ENCODE measurements around the gene LIAS.
A peak's percentile ranks its signal among the peaks of the same experiment; 100 is the strongest.
"Not testable (repeated sequence)": the region's sequence is repeated elsewhere in the genome, so short reads cannot be mapped to it uniquely, and the experiment has no call there.

Gene LIAS

DNA sequence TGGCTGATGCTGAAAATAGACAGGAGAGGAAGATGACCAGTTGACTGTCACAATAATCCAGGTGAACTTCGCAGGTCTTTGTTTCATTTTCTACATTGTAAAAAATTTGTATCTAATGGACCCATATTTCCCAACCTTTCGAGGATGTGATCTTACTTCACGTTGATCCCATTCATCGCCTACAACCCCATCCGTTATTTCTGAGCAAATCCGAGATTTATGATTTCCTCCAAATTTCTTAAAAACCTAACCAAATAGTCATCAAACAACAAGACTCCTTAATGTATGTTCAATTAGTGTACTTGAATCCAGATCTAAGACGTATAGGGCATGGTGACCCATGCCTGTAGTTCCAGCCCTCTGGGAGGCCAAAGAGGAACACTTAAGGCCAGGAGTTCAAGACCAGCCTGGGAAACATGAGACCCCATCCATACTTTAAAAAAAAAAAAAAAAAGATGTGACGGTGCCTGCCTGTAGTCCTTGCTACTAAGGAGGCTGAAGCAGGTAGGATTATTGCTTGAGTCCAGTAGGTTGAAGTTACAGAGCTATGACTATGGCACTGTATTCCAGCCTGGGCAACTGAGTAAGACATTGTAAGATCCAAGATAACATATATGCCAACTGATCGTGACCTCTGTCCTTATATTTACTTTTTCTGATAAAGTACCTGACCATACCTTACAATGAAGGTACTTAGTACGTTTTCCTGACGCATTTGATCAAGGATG is 5.8 kb upstream of the LIAS start:
- DNase-seq (ENCODE audit: low spot score) = no peak

DNA sequence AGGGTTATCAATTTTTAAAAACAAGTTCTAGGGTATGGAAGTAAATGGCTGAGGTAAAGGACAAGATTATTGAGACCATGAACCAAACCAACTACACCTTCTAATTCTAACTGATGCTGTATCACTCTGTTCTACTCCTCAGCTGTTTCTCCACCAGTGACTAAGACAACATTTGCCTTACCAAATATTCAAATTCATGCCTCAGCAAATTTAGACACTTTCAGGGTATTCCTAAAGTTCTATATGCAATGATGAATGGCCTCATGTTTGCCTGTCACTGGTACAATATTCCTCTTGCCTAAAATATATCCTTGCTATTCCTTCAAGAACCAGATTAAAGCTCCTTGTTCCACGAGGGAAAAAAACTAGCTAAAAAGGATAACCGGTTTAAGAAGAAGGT is 5.1 kb upstream of the LIAS start:
- DNase-seq (ENCODE audit: low spot score) = no peak

DNA sequence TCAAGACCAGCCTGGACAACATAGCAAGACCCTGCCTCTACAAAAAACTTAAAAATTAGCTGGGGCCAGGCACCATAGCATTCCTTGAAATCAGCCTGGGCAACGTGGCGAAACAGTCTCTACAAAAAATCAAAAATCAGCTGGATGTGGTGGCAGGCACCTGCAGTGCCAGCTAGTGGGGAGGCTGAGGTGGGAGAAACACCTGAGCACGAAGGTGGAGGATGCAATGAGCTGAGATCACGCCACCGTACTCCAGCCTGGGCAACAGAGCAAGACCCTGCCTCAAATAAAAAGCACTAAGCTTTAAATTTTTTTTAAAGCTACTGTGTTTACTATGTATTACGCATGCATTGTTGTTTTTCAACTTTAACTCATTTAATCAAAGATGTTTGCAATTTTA is 3.4 kb upstream of the LIAS start:
- DNase-seq (ENCODE audit: low spot score) = no peak

DNA sequence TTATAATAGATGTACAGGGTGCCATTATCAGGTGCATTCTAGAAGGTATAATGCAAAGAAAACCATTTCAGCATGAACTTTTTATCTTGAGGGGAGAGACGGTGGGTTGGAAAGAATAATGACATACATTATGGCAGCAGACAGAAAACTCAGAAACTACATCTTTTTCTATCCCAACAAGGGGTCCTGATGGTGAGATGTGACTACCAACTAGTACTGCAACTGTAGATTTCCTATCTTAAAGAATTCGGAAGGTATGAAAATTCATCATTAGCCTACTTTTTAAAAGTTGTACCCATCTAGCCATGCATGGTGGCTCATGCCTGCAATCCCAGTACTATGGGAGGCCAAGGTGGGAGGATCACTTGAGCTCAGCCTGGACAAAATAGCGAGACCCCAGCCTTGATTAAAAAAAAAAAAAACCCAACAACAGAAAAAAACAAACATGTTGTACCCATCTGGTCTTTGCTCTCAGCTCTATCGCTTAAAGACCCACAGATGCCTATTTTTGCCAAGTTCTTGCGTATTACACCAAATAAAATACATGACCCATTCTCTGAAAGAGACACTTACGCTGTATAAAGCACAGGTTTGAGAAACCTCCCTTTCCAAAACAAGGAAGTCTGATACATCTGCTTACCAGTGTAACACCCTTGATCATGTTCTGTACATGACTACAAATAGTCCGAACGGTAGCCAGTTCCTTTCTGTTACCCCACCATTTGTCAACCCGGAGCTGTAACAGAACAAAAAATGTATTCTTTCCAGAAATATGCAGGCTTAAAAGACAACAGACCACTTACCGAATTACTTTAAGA is 1.7 kb upstream of the LIAS start:
- no peak for DNase-seq (ENCODE audit: low spot score)

DNA sequence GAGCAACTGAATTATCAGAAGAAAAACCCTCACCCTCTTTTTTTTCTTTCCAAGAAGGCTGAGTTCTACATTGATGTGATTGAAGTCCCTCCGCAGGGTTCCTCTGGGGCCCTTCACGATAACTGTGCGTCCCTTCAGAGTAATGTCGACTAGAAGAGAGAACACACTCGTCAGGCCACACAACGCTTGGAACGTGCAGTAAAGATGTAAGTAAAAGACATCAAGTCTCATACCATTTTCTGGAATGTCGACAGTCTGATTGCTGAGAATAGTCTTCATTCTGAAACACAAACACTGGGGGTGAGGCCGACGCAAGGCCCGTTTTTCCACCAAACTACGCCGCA is 723 bp upstream of the LIAS start:
- not testable (repeated sequence) for DNase-seq (ENCODE audit: low spot score)

DNA sequence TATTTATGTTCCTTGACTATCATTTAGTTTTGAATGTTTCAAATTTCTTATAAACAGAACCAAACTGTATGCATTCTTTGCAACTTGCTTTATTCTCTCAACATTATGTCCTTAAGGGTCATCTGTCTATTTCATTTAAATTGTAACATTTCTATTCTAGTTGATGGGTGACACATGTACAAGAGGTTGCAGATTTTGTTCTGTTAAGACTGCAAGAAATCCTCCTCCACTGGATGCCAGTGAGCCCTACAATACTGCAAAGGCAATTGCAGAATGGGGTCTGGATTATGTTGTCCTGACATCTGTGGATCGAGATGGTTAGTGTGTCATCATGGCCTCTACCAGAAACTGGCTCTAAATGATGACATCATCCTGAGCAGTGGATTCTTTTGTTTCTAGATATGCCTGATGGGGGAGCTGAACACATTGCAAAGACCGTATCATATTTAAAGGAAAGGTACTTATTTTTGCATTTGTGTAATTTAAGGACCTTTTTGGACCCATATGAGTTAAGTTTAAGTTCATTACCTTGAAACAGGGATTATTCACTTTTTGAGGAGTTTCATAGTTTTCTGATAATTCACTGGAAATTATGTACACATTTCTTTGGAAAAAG is 6.1 kb downstream of the LIAS start:
- peak; percentile 36 for DNase-seq (ENCODE audit: low spot score)

DNA sequence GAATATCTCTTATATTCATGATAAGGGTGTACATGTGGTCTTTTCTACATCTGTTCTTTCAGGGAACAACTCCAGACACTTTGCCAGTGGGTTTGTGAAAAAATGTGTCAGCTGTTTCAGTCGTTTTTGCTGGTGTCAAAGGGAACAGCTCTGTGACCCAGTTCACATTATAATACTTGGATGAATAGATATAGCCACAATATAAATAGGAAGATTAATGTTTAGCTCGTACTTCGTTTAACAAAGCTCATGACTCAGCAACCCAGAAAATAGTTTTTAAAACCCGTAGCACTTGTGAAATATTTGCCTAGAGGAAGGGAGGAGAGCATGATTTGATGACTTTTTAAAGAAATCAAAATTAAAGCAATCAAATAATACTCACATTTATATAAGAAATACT is 7.9 kb downstream of the LIAS start:
- no peak for DNase-seq (ENCODE audit: low spot score)

DNA sequence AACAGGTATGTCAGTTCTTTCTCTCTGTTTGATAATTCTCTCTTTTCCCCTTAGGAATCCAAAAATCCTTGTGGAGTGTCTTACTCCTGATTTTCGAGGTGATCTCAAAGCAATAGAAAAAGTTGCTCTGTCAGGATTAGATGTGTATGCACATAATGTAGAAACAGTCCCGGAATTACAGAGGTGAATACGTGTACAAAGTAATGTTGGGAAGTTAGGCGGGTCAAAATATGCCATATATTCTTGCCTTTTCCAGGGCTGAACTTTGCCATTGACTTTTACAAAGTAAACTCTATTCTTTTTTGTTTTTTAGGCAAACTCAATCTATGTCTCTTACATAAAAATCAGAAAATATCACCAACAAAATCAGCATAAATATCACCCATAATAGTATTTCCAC is 8.6 kb downstream of the LIAS start:
- DNase-seq (ENCODE audit: low spot score) = no peak

DNA sequence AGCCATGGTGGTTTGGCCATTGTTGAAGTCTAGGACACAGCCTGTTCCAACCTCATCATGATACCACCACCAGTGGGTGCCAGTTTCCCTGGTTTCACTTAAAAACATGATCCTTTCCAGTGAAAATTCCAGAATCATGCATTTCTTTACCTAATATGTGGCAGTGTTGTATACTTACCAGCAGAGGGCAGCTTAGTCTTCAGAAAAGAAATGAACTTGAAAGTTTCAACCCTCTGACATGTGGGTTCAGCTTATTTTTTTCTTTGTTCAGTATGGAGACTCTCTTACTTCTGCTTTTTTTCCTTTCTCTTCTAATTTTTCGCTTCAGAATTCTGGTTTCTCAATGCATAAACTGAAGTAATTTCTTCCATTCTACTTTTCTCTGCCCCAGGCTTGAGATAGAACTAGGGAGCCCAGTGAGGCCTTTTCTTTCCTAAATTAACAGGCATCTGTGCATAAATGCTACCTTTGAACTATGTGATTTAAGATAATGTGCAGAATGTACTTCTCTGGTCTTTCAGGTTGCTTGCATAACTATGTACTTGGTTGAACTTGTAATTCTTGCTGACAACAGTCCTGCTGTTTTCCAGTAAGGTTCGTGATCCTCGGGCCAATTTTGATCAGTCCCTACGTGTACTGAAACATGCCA is 10.7 kb downstream of the LIAS start:
- peak; percentile 95 for DNase-seq (ENCODE audit: low spot score)

DNA sequence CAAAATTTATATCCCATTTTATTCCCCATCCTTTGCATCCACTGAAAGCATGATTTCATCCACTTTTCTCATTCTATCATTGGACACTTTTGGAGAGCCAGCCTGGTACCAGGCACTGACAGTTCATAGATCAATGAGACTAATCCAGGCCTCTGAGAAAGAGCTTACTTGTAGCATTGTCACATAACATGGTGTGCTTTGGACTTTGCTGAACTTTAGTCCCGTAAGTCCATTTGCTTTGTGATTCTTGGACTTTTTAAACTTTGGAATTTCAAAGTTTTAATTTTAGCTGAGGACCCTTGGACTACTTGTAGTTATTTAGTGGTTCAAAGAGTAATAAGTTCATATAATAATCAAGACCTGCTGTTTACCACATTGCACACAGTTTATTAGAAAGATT is 11.5 kb downstream of the LIAS start:
- DNase-seq (ENCODE audit: low spot score) = peak; percentile 73

DNA sequence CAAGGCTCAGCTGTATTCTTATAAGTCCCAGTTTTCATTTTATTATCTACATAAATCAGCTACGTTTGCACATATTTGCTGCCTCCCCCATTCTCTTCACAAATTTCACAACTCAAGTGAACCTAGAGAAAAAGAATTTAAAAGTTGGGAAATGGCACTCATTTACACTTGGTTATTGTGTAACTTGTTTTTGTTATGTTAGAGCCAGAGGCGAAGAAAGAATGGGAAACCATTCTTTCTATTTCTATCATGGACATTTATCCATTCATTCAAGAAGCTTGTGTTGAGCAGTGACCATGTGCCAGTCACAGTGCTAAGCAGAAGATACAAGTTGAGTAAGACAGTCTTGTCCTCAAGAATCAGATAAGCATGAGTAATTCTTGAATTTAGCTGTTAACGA is 13.5 kb downstream of the LIAS start:
- no peak for DNase-seq (ENCODE audit: low spot score)

DNA sequence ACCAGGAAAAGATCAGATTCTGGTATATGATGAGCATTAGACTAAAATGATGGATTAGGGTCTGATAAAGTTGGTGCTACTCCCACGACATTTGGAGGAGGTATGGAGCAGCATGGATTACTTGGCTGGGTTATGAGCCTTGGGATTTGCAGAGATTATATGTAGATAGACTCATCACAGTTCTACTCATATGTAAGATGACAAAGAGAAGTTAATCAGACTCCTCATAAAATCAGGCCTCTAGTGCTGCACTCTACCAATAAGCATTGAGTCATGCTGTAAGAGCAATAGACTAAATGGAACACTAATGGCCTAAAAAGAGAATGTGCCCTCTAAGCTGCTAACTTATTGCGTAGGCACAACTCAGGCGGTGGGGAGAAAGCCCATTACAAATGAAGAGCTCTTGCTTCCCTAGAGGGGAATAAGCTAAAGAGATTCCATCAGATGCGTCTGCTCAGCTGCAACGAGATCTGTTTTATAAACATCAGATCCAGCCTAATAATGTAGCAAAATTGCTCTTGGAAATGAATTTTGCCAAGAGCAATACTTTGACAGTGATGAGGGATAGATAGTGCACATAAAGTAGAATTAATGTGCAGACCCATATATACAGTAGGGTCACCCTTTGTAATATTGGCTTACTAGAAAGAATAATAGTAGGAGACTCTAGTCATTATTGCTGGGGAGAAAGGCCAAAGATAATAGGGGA is 17.5 kb downstream of the LIAS start:
- DNase-seq (ENCODE audit: low spot score) = no peak

DNA sequence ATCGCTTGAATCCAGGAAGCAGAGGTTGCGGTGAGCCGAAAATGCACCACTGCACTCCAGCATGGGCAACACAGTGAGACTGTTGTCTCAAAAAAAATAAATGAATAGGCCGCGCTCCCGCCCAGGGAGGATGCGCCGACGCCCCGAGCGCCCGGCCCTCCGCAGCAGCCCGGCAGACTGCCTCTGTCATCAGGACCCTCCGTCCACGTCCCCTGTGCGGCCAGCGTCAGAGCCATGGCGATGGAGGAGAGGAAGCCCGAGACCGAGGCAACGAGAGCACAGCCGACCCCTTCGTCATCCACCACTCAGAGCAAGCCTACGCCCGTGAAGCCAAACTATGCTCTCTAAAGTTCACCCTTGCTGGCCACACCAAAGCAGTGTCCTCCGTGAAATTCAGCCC is 21.4 kb downstream of the LIAS start:
- no peak for DNase-seq (ENCODE audit: low spot score)

DNA sequence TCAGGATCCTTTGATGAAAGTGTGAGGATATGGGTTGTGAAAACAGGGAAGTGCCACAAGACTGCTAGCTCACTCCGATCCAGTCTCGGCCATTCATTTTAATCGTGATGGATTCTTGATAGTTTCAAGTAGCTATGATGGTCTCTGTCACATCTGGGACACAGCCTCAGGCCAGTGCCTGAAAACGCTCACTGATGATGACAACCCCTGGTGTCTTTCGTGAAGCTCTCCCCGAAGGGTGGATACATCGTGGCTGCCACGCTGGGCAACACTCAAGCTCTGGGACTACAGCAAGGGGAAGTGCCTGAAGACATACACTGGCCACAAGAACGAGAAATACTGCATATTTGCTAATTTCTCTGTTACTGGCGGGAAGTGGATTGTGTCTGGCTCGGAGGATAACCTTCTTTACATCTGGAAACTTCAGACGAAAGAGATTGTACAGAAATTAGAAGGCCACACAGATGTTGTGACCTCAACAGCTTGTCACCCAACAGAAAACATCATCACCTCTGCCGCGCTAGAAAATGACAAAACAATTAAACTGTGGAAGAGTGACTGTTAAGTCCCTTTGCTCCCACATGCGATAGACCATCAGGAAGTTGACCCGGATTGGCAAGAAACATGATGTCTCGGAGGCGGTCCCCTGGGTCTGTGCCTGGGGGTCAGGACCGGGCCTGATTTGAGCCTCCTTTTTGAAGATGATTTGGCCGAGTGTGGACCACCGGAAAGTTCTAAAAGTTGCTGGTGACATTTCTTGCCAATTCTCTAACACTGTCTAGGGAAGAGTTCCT is 22.2 kb downstream of the LIAS start:
- DNase-seq (ENCODE audit: low spot score) = no peak

DNA sequence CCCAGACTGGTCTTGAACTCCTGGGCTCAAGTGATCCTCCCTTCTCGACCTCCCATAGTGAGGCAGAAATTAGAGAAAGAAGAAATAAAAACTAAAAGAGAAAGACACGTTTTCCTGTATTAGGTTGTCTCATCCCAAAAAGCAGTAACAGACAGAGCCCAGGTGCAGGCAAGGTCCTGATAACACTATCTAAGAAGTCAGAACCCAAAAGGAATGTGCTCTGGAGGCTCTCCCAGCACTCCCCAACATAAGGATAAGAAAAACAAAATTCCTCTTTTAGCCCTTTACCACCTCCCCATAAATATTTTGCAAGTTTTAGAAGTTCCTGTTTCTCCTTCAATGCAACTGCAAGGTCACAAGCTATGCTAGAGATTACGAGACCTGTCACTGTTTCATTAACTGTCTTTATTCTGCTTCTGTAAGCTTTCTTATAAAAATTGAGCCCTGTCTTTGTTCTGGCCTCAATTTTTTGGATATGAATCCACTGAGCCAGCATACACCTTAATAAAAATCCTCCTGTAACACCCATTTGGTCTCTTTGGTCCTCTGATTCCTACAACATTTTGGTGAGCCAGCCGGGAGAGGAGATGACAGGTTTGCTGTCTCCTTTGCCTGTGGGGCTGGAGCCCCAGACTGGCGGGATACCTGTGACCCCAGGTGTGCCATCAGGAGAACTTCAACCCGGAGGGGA is 25.9 kb downstream of the LIAS start:
- DNase-seq (ENCODE audit: low spot score) = no peak

DNA sequence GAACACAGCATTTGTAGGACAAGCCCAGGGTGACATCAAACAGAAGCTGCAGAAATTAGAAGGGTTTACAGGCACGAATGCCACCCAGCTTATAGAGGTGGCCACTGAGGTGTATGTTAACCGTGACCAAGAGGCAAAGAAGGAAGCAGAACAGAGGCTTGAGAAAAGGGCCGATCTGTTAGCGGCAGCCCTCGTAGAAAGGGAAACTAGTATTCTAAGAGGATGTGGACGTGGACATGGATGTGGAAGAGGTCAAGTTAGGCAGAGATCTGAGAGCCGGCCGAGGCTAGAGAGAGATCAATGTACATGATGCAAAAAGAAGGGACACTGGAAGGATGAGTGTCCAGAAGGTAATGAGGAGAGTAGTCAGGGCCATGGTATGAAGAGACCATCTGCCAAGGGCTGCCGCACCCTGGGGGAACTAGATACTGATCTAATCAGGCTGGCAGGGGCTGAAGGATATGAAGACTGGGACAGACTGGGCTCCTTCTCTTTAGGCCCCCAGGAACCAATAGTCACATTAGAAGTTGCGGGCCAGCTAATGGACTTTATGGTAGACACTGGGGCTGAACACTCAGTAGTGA is 27.5 kb downstream of the LIAS start:
- DNase-seq (ENCODE audit: low spot score) = no peak

DNA sequence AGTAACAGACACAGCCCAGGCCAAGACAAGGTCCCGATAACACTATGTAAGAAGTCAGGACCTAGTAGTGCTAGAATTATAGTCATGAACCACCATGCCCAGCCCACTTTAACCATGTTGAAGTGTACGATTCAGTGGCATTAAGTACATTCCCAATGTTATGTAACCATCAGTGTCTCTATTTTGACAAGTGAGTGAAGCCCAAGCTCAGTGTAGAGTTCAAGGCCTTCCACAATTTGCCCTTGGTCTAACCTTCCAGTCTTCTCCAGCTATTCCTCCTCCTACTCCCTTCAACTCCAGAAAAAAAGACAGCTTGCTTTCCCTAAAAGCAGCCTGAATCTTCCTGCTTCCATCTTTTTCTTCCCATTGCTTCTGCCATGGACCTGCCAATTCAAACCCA is 31.5 kb downstream of the LIAS start:
- DNase-seq (ENCODE audit: low spot score) = no peak

DNA sequence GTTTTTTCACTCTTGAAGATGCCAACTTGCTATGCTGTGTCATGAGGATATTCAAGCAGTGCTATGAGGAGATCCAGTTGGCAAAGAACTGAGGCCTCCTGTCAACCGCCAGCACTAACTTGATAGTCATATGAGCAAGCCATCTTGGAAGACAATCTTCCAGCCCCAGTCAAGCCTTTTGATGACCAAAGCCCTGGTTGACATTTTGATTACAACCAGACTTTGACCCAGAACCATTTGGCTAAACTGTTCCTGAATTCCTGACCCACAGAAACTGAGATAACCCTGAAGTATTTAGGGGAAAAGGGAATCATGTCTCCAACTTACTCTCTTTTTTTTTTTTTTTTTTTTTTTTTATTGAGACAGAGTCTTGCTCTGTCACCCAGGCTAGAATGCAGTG is 35.5 kb downstream of the LIAS start:
- no peak for DNase-seq (ENCODE audit: low spot score)

DNA sequence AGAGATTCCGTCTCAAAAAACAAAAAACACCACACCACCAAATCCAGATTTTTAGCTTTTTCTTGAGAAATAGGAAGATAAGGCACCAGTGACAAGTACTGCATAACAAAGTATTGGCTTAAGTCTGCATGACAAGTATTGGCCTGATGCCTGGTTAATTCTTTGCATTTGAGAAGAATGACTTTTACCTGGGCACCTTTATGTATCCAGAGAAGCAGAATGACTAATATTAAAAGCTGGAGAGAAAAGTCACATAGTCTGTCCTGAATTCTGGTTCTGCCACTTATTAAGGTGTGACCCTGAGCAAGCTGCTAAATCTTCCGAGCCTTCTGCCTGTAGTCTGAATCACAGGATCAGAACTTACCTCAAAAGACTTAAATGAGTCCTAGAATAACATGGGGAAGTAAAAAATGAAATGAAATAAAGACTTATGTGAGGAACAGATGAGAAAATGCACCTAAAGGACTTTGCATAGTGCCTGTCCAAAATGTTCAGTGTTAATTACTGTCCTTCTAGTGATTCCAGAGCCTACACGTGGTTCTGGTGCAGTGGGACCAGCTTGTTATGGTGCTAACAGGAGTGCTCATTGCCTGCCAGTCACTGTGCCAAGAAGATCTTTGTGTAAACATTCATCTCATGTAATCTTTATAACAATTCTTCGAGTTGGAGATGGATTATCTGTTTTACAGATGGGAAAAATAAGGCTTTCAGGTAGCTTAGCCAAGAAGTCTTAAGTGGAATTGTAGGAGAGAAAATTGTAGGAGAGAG is 36.8 kb downstream of the LIAS start:
- no peak for DNase-seq (ENCODE audit: low spot score)

All from pons (tissue), 1 donor.